ENCODE results near the gene PCBD2. TPM values are rescaled to one million over a fixed set of nuclear protein-coding genes. Genes with fewer than 3 reads are reported as not detected.

PCBD2 gene
- total RNA-seq, 1 experiment from 2014 or later: 11.4 TPM

- H3K27me3 ChIP-seq (replicated peaks): no peaks in the 10 kb centered on the region
- no peak for DNase-seq (ENCODE audit: low read depth in 1 of 2, low spot score in 2 of 2)
- H3K36me3 ChIP-seq: no peaks in the 10 kb centered on the region
- no peak overlapping the region for H3K27ac ChIP-seq
- no peaks in the 10 kb centered on the region for H3K4me1 ChIP-seq (replicated peaks)
- 0 out of 2 replicates have a peak, but pooled peaks cover 5% of the 10 kb centered on the region for H3K9me3 ChIP-seq (replicated peaks)
- H3K4me3 ChIP-seq: no peak overlapping the region
These were observed 44.4 kb downstream of the PCBD2 start for GRCh38 chr5:134949316-134949715.

GRCh38 chr5:134957920-134958608 lies 53.1 kb downstream of the PCBD2 start:
- Histone ChIP-seq H3K27me3 (replicated peaks) (no peaks in the 10 kb centered on the region), H3K4me1 (replicated peaks) (no peaks in the 10 kb centered on the region), H3K9me3 (replicated peaks) (peaks cover 7% of the 10 kb centered on the region; the same call in 1 of the 2 replicates), H3K36me3 (no peaks in the 10 kb centered on the region), H3K4me3 (no peak overlapping the region), H3K27ac (no peak overlapping the region)
- no peak for DNase-seq (ENCODE audit: low read depth in 1 of 2, low spot score in 2 of 2)

GRCh38 chr5:134958755-134959154 lies 53.8 kb downstream of the PCBD2 start:
- no peaks in the 10 kb centered on the region for H3K36me3 ChIP-seq
- no peak for DNase-seq (ENCODE audit: low read depth in 1 of 2, low spot score in 2 of 2)
- H3K27me3 ChIP-seq (replicated peaks): no peaks in the 10 kb centered on the region
- no peak overlapping the region for H3K4me3 ChIP-seq
- H3K27ac ChIP-seq: no peak overlapping the region
- peaks cover 6% of the 10 kb centered on the region; the same call in 1 of the 2 replicates for H3K9me3 ChIP-seq (replicated peaks)
- H3K4me1 ChIP-seq (replicated peaks): no peaks in the 10 kb centered on the region

GRCh38 chr5:134963098-134963497 lies 58.2 kb downstream of the PCBD2 start:
- no peak overlapping the region for H3K27ac ChIP-seq
- no peaks in the 10 kb centered on the region for H3K4me1 ChIP-seq (replicated peaks)
- no peaks in the 10 kb centered on the region for H3K27me3 ChIP-seq (replicated peaks)
- DNase-seq (ENCODE audit: low read depth in 1 of 2, low spot score in 2 of 2): no peak
- no peaks in the 10 kb centered on the region for H3K9me3 ChIP-seq (replicated peaks)
- H3K36me3 ChIP-seq: peaks cover 10% of the 10 kb centered on the region
- H3K4me3 ChIP-seq: no peak overlapping the region

- Histone ChIP-seq H3K9me3 (replicated peaks) (no peaks in the 10 kb centered on the region), H3K36me3 (peaks cover 10% of the 10 kb centered on the region), H3K27ac (no peak overlapping the region), H3K4me1 (replicated peaks) (no peaks in the 10 kb centered on the region), H3K4me3 (no peak overlapping the region), H3K27me3 (replicated peaks) (no peaks in the 10 kb centered on the region)
- DNase-seq (ENCODE audit: low read depth in 1 of 2, low spot score in 2 of 2): no peak
These were observed 59.7 kb downstream of the PCBD2 start for GRCh38 chr5:134964359-134965270.

GRCh38 chr5:134965271-134965825 lies 60.4 kb downstream of the PCBD2 start:
- Histone ChIP-seq H3K4me1 (replicated peaks) (no peaks in the 10 kb centered on the region), H3K4me3 (no peak overlapping the region), H3K9me3 (replicated peaks) (no peaks in the 10 kb centered on the region), H3K27ac (no peak overlapping the region), H3K36me3 (peaks cover 10% of the 10 kb centered on the region), H3K27me3 (replicated peaks) (no peaks in the 10 kb centered on the region)
- no peak for DNase-seq (ENCODE audit: low read depth in 1 of 2, low spot score in 2 of 2)

GRCh38 chr5:134967607-134968006 lies 62.7 kb downstream of the PCBD2 start, which contains the start of gene CATSPER3:
CATSPER3 (plus strand) TSS chr5:134967907; CDS start chr5:134967992, 85 bp downstream.
- H3K27ac ChIP-seq: no peak within 1 kb of the TSS
- peaks cover 10% of the 10 kb centered on the region for H3K36me3 ChIP-seq
- H3K4me3 ChIP-seq: no peak within 1 kb of the TSS
- no peaks in the 10 kb centered on the region for H3K27me3 ChIP-seq (replicated peaks)
- H3K9me3 ChIP-seq (replicated peaks): no peaks in the 10 kb centered on the region
- DNase-seq (ENCODE audit: low read depth in 1 of 2, low spot score in 2 of 2): no peak
- H3K4me1 ChIP-seq (replicated peaks): no peaks in the 10 kb centered on the region

GRCh38 chr5:134968055-134968454 lies 63.1 kb downstream of the PCBD2 start:
- H3K4me1 ChIP-seq (replicated peaks): no peaks in the 10 kb centered on the region
- no peaks in the 10 kb centered on the region for H3K9me3 ChIP-seq (replicated peaks)
- no peak for DNase-seq (ENCODE audit: low read depth in 1 of 2, low spot score in 2 of 2)
- H3K27ac ChIP-seq: no peak overlapping the region
- peaks cover 10% of the 10 kb centered on the region for H3K36me3 ChIP-seq
- no peaks in the 10 kb centered on the region for H3K27me3 ChIP-seq (replicated peaks)
- H3K4me3 ChIP-seq: no peak overlapping the region

- no peaks in the 10 kb centered on the region for H3K4me1 ChIP-seq (replicated peaks)
- no peak overlapping the region for H3K4me3 ChIP-seq
- no peak overlapping the region for H3K27ac ChIP-seq
- H3K36me3 ChIP-seq: peaks cover 9% of the 10 kb centered on the region
- no peak for DNase-seq (ENCODE audit: low read depth in 1 of 2, low spot score in 2 of 2)
- H3K27me3 ChIP-seq (replicated peaks): no peaks in the 10 kb centered on the region
- no peaks in the 10 kb centered on the region for H3K9me3 ChIP-seq (replicated peaks)
These were observed 64.2 kb downstream of the PCBD2 start for GRCh38 chr5:134969166-134969565.

- Histone ChIP-seq H3K27me3 (replicated peaks) (no peaks in the 10 kb centered on the region), H3K36me3 (no peaks in the 10 kb centered on the region), H3K9me3 (replicated peaks) (peaks cover 4% of the 10 kb centered on the region; the same call in 1 of the 2 replicates), H3K4me3 (no peak overlapping the region), H3K27ac (no peak overlapping the region), H3K4me1 (replicated peaks) (no peaks in the 10 kb centered on the region)
- DNase-seq (ENCODE audit: low read depth in 1 of 2, low spot score in 2 of 2): no peak
These were observed 70.3 kb downstream of the PCBD2 start for GRCh38 chr5:134975078-134975715.

- Histone ChIP-seq H3K27me3 (replicated peaks) (no peaks in the 10 kb centered on the region), H3K27ac (no peak overlapping the region), H3K9me3 (replicated peaks) (peaks cover 4% of the 10 kb centered on the region; the same call in 1 of the 2 replicates), H3K4me1 (replicated peaks) (no peaks in the 10 kb centered on the region), H3K36me3 (no peaks in the 10 kb centered on the region), H3K4me3 (no peak overlapping the region)
- DNase-seq (ENCODE audit: low read depth in 1 of 2, low spot score in 2 of 2): no peak
These were observed 70.9 kb downstream of the PCBD2 start for GRCh38 chr5:134975843-134976242.

- Histone ChIP-seq H3K36me3 (no peaks in the 10 kb centered on the region), H3K4me3 (no peak overlapping the region), H3K27me3 (replicated peaks) (no peaks in the 10 kb centered on the region), H3K4me1 (replicated peaks) (no peaks in the 10 kb centered on the region), H3K9me3 (replicated peaks) (peaks cover 7% of the 10 kb centered on the region), H3K27ac (no peak overlapping the region)
- DNase-seq (ENCODE audit: low read depth in 1 of 2, low spot score in 2 of 2): no peak
These were observed 71.9 kb downstream of the PCBD2 start for GRCh38 chr5:134976841-134977240.

- Histone ChIP-seq H3K27ac (no peak overlapping the region), H3K4me3 (no peak overlapping the region), H3K36me3 (no peaks in the 10 kb centered on the region), H3K27me3 (replicated peaks) (no peaks in the 10 kb centered on the region), H3K4me1 (replicated peaks) (no peaks in the 10 kb centered on the region), H3K9me3 (replicated peaks) (peaks cover 13% of the 10 kb centered on the region)
- no peak for DNase-seq (ENCODE audit: low read depth in 1 of 2, low spot score in 2 of 2)
These were observed 74.5 kb downstream of the PCBD2 start for GRCh38 chr5:134979416-134979815.
